D341Med (cell line): ENCODE data around the gene RPS10.
"Not testable (repeated sequence)": the region's sequence is repeated elsewhere in the genome, so short reads cannot be mapped to it uniquely, and the experiment has no call there.

Source experiments
- DNase-seq: peaks from one replicate; pipeline ENCODE4 v3.0.0; 2012; ENCODE audit warnings: low spot score

RPS10 gene

GRCh38 chr6:34392497-34393190, 33.2 kb downstream of the RPS10 start, which contains the start of gene NUDT3:
TSS of gene NUDT3 (minus strand) at chr6:34392669. CDS start at chr6:34392362, 307 bp downstream.
- DNase-seq, result peak; percentile 94

- peak; percentile 77 for DNase-seq
Observed at GRCh38 chr6:34391786-34392496, 33.9 kb downstream of the RPS10 start.

GRCh38 chr6:34391473-34391785, 34.4 kb downstream of the RPS10 start:
- no peak for DNase-seq

GRCh38 chr6:34390531-34391472, 35.1 kb downstream of the RPS10 start:
- DNase-seq, result no peak

GRCh38 chr6:34389034-34389433, 36.8 kb downstream of the RPS10 start:
- DNase-seq, result no peak

- no peak for DNase-seq
Observed at GRCh38 chr6:34388421-34388820, 37.4 kb downstream of the RPS10 start.

GRCh38 chr6:34386316-34387137, 39.3 kb downstream of the RPS10 start:
- no peak for DNase-seq

GRCh38 chr6:34385793-34386195, 40.1 kb downstream of the RPS10 start:
- DNase-seq, result no peak

GRCh38 chr6:34384321-34385153, 41.3 kb downstream of the RPS10 start:
- no peak for DNase-seq

GRCh38 chr6:34383656-34384320, 42.1 kb downstream of the RPS10 start:
- DNase-seq, result no peak

GRCh38 chr6:34383161-34383631, 42.7 kb downstream of the RPS10 start:
- DNase-seq, result no peak

- no peak for DNase-seq
Observed at GRCh38 chr6:34381081-34381480, 44.8 kb downstream of the RPS10 start.

GRCh38 chr6:34378470-34378869, 47.4 kb downstream of the RPS10 start:
- no peak for DNase-seq

GRCh38 chr6:34377984-34378383, 47.9 kb downstream of the RPS10 start:
- no peak for DNase-seq

- DNase-seq, result not testable (repeated sequence)
Observed at GRCh38 chr6:34377571-34377970, 48.3 kb downstream of the RPS10 start.

GRCh38 chr6:34375833-34376232, 50.0 kb downstream of the RPS10 start:
- DNase-seq, result no peak

GRCh38 chr6:34374508-34374907, 51.4 kb downstream of the RPS10 start:
- no peak for DNase-seq

GRCh38 chr6:34374069-34374468, 51.8 kb downstream of the RPS10 start:
- no peak for DNase-seq

GRCh38 chr6:34373511-34373910, 52.4 kb downstream of the RPS10 start:
- DNase-seq, result no peak

- not testable (repeated sequence) for DNase-seq
Observed at GRCh38 chr6:34371865-34372264, 54.0 kb downstream of the RPS10 start.
